Nephron (organoid): ENCODE data around the gene PPP1R3C.

Source experiments
- H3K27ac Mint-ChIP-seq, 3 experiments: 2 replicates each; pipeline ENCODE4 v1.8.0; 2020; ENCODE audit warnings: mixed read lengths in 3 of 3, mild to moderate bottlenecking in 2 of 3, moderate library complexity in 1 of 3
- H3K27me3 Mint-ChIP-seq: 2 replicates; pipeline ENCODE4 v1.8.0; 2021; ENCODE audit warnings: low read depth, mild to moderate bottlenecking, moderate library complexity, mixed read lengths
- H3K36me3 Mint-ChIP-seq: 2 replicates; pipeline ENCODE4 v1.8.0; 2020; ENCODE audit warnings: low read depth, mixed read lengths
- H3K4me1 Mint-ChIP-seq: 2 replicates; pipeline ENCODE4 v1.8.0; 2020; ENCODE audit warnings: mixed read lengths
- H3K4me3 Mint-ChIP-seq, 3 experiments: 2 replicates each; pipeline ENCODE4 v1.8.0; 2020; ENCODE audit warnings: mild to moderate bottlenecking in 3 of 3, mixed read lengths in 3 of 3, moderate library complexity in 2 of 3
- H3K9me3 Mint-ChIP-seq: 2 replicates; pipeline ENCODE4 v1.8.0; 2020; ENCODE audit warnings: mixed read lengths
- CTCF ChIP-seq, 3 experiments: fragments of 200-600 bp; sonication (generic); IDR thresholded peaks; one replicate each; pipeline ENCODE4 v1.5.0; 2021; ENCODE audit warnings: antibody characterized with exemption in 3 of 3; ENCODE audit not compliant: unreplicated experiment in 3 of 3

PPP1R3C gene

GRCh38 chr10:91672021-91672608 lies 39.2 kb upstream of the PPP1R3C start:
- H3K4me3 Mint-ChIP-seq = peak overlapping the region in 2 of 3 experiments; percentile 6 to 30
- H3K36me3 Mint-ChIP-seq = no peaks in the 10 kb centered on the region
- H3K9me3 Mint-ChIP-seq = peaks cover 5% of the 10 kb centered on the region
- TF ChIP-seq CTCF (IDR thresholded peaks at IDR 0.05; ENCODE audit: unreplicated experiment in 3 of 3) = no peak
- peaks cover 4% of the 10 kb centered on the region for H3K27me3 Mint-ChIP-seq
- H3K4me1 Mint-ChIP-seq = peaks cover 7% of the 10 kb centered on the region
- peak overlapping the region; percentile 33 to 72 (median 43) for H3K27ac Mint-ChIP-seq

- H3K4me3 Mint-ChIP-seq = no peak overlapping the region
- H3K4me1 Mint-ChIP-seq = peaks cover 7% of the 10 kb centered on the region
- peaks cover 4% of the 10 kb centered on the region for H3K27me3 Mint-ChIP-seq
- H3K9me3 Mint-ChIP-seq = peaks cover 5% of the 10 kb centered on the region
- H3K27ac Mint-ChIP-seq = no peak overlapping the region
- H3K36me3 Mint-ChIP-seq = no peaks in the 10 kb centered on the region
- TF ChIP-seq CTCF (IDR thresholded peaks at IDR 0.05; ENCODE audit: unreplicated experiment in 3 of 3) = no peak
These were observed 36.0 kb upstream of the PPP1R3C start for GRCh38 chr10:91668913-91669312.

GRCh38 chr10:91665842-91666241 lies 33.0 kb upstream of the PPP1R3C start:
- Mint-ChIP-seq H3K27ac (no peak overlapping the region), H3K36me3 (no peaks in the 10 kb centered on the region), H3K27me3 (no peaks in the 10 kb centered on the region), H3K4me1 (no peaks in the 10 kb centered on the region), H3K4me3 (no peak overlapping the region), H3K9me3 (peaks cover 5% of the 10 kb centered on the region)
- no peak for TF ChIP-seq CTCF (IDR thresholded peaks at IDR 0.05; ENCODE audit: unreplicated experiment in 3 of 3)

- no peaks in the 10 kb centered on the region for H3K4me1 Mint-ChIP-seq
- no peaks in the 10 kb centered on the region for H3K27me3 Mint-ChIP-seq
These were observed 31.6 kb upstream of the PPP1R3C start for GRCh38 chr10:91664426-91664825.

GRCh38 chr10:91662993-91663392 lies 30.1 kb upstream of the PPP1R3C start:
- Mint-ChIP-seq H3K27me3 (peaks cover 3% of the 10 kb centered on the region), H3K4me1 (no peaks in the 10 kb centered on the region), H3K27ac (no peak overlapping the region), H3K9me3 (peaks cover 7% of the 10 kb centered on the region), H3K36me3 (no peaks in the 10 kb centered on the region), H3K4me3 (no peak overlapping the region)
- TF ChIP-seq CTCF (IDR thresholded peaks at IDR 0.05; ENCODE audit: unreplicated experiment in 3 of 3) = no peak

More at GRCh38 chr10:91664426-91664825, 31.6 kb upstream of the PPP1R3C start:
- no peak overlapping the region for H3K27ac Mint-ChIP-seq
- no peaks in the 10 kb centered on the region for H3K36me3 Mint-ChIP-seq
- TF ChIP-seq CTCF (IDR thresholded peaks at IDR 0.05; ENCODE audit: unreplicated experiment in 3 of 3) = no peak
- no peak overlapping the region for H3K4me3 Mint-ChIP-seq
- H3K9me3 Mint-ChIP-seq = peaks cover 5% of the 10 kb centered on the region

- H3K4me3 Mint-ChIP-seq = no peak overlapping the region
- no peak for TF ChIP-seq CTCF (IDR thresholded peaks at IDR 0.05; ENCODE audit: unreplicated experiment in 3 of 3)
- no peaks in the 10 kb centered on the region for H3K36me3 Mint-ChIP-seq
- H3K9me3 Mint-ChIP-seq = peaks cover 17% of the 10 kb centered on the region
- H3K27ac Mint-ChIP-seq = peak overlapping the region; percentile 28 to 93 (median 91)
- H3K27me3 Mint-ChIP-seq = no peaks in the 10 kb centered on the region
- H3K4me1 Mint-ChIP-seq = peaks cover 16% of the 10 kb centered on the region
These were observed 20.5 kb upstream of the PPP1R3C start for GRCh38 chr10:91653219-91653870.
